HepG2 (cell line): ENCODE results near the gene PCBP4. TPM values are rescaled to one million over a fixed set of nuclear protein-coding genes. Genes with fewer than 3 reads are reported as not detected.

Experiments
- CHCHD3 ChIP-seq: sonication (generic); formaldehyde crosslinking; IDR thresholded peaks from 2 replicates; pipeline ENCODE4 v1.8.0; 2022; ENCODE audit warnings: mild to moderate bottlenecking, missing genetic modification reagents, moderate library complexity
- E2F5 ChIP-seq: sonication (generic); formaldehyde crosslinking; conservative IDR thresholded peaks from 2 replicates; pipeline ENCODE4 v1.4.0; 2020; ENCODE audit warnings: missing genetic modification reagents
- FOSL2 ChIP-seq: sonication (generic); formaldehyde crosslinking; IDR thresholded peaks from 2 replicates; pipeline ENCODE4 v1.4.0; 2020; ENCODE audit warnings: missing genetic modification reagents
- FOXA3 ChIP-seq: IDR thresholded peaks from 2 replicates; pipeline ENCODE4 v1.6.1; 2016; ENCODE audit warnings: missing genetic modification reagents, missing compliant biosample characterization
- KLF16 ChIP-seq, 2 experiments: sonication (generic) in 1 of 2; formaldehyde crosslinking in 1 of 2; IDR thresholded peaks; 2 replicates each; pipeline versions ENCODE4 v1.6.1 to v1.8.0; 2016 to 2023; ENCODE audit warnings: missing genetic modification reagents in 2 of 2, missing compliant biosample characterization in 1 of 2
- POLR2AphosphoS5 ChIP-seq: IDR thresholded peaks from 2 replicates; pipeline ENCODE4 v1.6.1; 2012; ENCODE audit warnings: low read depth, low read length
- SKIL ChIP-seq: sonication (generic); formaldehyde crosslinking; IDR thresholded peaks from 2 replicates; pipeline ENCODE4 v1.8.0; 2022; ENCODE audit warnings: missing genetic modification reagents, mild to moderate bottlenecking, moderate library complexity, borderline replicate concordance
- SMYD3 ChIP-seq: sonication (generic); formaldehyde crosslinking; IDR thresholded peaks from 2 replicates; pipeline ENCODE4 v1.8.1; 2023; ENCODE audit warnings: mild to moderate bottlenecking, missing genetic modification reagents
- XBP1 ChIP-seq: sonication (generic); formaldehyde crosslinking; IDR thresholded peaks from 2 replicates; pipeline ENCODE4 v1.5.0; 2020; ENCODE audit warnings: missing genetic modification reagents
- ZNF12 ChIP-seq: sonication (generic); formaldehyde crosslinking; IDR thresholded peaks from 2 replicates; pipeline ENCODE4 v1.5.0; 2020; ENCODE audit warnings: missing genetic modification reagents
- ZNF598 ChIP-seq: sonication (generic); formaldehyde crosslinking; IDR thresholded peaks from 2 replicates; pipeline ENCODE4 v1.5.1; 2020; ENCODE audit warnings: mild to moderate bottlenecking, missing genetic modification reagents, borderline replicate concordance
- ZSCAN22 ChIP-seq: sonication (generic); formaldehyde crosslinking; IDR thresholded peaks from 2 replicates; pipeline ENCODE4 v1.4.0; 2020; ENCODE audit warnings: mild to moderate bottlenecking, missing genetic modification reagents
- polyA plus RNA-seq, 8 experiments: library from polyadenylated mRNA; depleted of rRNA in 3 of 8; stranded (reverse) in 7 of 8; unstranded in 1 of 8; fragments of >200 nt; fragmentation: Illumina TruSeq in 4 of 8; extraction: Trizol in 4 of 8; gene quantifications; 2 replicates each; pipeline versions ENCODE4 v1.2.1 to v1.2.3, GENCODE V29; 2011 to 2016; ENCODE audit warnings: low read depth in 4 of 8, missing spikeins in 1 of 8, mixed read lengths in 1 of 8; ENCODE audit not compliant: insufficient read depth in 1 of 8
- total RNA-seq, 5 experiments: library from RNA; depleted of rRNA; stranded (reverse); fragments of >200 nt; fragmentation: Illumina TruSeq; extraction: Trizol; gene quantifications; 2 replicates each; pipeline ENCODE4 v1.2.3, GENCODE V29; 2016; ENCODE audit warnings: low read depth in 1 of 5
- TF ChIP-seq, protein P1 (sequence below): sonication (generic); formaldehyde crosslinking; IDR thresholded peaks from 2 replicates; pipeline ENCODE4 v1.4.0; 2020; ENCODE audit warnings: missing genetic modification reagents, borderline replicate concordance
- TF ChIP-seq, protein P2 (sequence below): sonication (generic); formaldehyde crosslinking; IDR thresholded peaks from one replicate; pipeline ENCODE4 v1.5.1; 2020; ENCODE audit warnings: mild to moderate bottlenecking, missing genetic modification reagents; ENCODE audit errors: not compliant biosample characterization

Gene PCBP4
- total and polyA plus RNA-seq, 2 of the 13 experiments (the other 11 are each of a cell fraction or from before 2014, with no cell fraction given) = 36.8 to 51.3 TPM

DNA sequence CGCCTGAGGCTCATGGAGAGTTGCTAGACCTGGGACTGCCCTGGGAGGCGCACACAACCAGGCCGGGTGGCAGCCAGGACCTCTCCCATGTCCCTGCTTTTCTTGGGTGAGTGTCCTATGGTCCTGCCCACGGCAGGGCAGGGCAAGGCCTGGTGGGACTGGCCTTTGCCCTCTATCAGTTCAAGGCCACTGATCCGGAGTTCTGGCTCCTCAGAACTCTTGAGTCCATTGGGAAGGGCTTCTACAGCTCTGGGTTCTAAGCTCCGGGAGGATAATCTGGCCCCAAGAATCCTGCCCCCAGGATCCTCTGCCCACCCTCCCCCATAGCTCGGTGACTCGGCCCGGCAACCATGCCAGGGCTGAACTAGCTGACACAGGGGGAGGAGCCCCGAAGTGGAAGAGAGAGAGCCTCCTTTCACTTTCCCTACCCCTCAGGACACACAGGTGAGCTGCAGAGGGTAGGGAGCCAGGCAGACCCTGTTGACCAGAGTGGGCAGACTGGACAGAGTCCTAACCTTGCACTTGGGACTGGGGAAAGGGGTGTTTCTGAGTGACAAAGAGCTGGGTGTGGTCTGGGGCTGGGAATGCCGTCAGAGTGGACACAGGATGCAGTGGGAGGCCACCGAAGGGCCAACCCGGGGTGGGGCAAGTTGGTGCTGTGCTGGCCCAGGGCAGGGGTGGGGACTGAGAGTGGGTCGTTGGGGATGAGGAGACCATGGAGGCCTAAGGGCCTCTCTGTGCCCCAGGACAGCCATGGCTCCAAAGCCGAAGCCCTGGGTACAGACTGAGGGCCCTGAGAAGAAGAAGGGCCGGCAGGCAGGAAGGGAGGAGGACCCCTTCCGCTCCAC, 24.4 kb downstream of the PCBP4 start (continued):
- peak; percentile 77 for TF ChIP-seq SKIL (CRISPR knock-in tag)
- peak; percentile 12; the same call in 1 of the 2 replicates for TF ChIP-seq ZNF598
- no peak for TF ChIP-seq XBP1 (CRISPR knock-in tag)
- TF ChIP-seq, protein P1, sequence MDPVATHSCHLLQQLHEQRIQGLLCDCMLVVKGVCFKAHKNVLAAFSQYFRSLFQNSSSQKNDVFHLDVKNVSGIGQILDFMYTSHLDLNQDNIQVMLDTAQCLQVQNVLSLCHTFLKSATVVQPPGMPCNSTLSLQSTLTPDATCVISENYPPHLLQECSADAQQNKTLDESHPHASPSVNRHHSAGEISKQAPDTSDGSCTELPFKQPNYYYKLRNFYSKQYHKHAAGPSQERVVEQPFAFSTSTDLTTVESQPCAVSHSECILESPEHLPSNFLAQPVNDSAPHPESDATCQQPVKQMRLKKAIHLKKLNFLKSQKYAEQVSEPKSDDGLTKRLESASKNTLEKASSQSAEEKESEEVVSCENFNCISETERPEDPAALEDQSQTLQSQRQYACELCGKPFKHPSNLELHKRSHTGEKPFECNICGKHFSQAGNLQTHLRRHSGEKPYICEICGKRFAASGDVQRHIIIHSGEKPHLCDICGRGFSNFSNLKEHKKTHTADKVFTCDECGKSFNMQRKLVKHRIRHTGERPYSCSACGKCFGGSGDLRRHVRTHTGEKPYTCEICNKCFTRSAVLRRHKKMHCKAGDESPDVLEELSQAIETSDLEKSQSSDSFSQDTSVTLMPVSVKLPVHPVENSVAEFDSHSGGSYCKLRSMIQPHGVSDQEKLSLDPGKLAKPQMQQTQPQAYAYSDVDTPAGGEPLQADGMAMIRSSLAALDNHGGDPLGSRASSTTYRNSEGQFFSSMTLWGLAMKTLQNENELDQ = 0 out of 2 replicates have a peak, but pooled peaks have one; percentile 7
- no peak for TF ChIP-seq FOSL2 (CRISPR knock-in tag)
- 0 out of 2 replicates have a peak, but pooled peaks have one; percentile 1 for TF ChIP-seq ZNF12 (CRISPR knock-in tag)
- TF ChIP-seq ZSCAN22 (CRISPR knock-in tag) = no peak
- peak; percentile 46; the same call in 1 of the 2 replicates for TF ChIP-seq FOXA3 (CRISPR knock-in tag)
- TF ChIP-seq KLF16 (CRISPR knock-in tag; IDR thresholded peaks at IDR 0.05) = no peak
- TF ChIP-seq E2F5 = no peak
- 0 out of 2 replicates have a peak, but pooled peaks have one; percentile 70 for TF ChIP-seq SMYD3 (CRISPR knock-in tag)
- 0 out of 2 replicates have a peak, but pooled peaks have one; percentile 34 for TF ChIP-seq CHCHD3 (CRISPR knock-in tag)
- TF ChIP-seq POLR2AphosphoS5 = peak; percentile 76
- TF ChIP-seq, protein P2, sequence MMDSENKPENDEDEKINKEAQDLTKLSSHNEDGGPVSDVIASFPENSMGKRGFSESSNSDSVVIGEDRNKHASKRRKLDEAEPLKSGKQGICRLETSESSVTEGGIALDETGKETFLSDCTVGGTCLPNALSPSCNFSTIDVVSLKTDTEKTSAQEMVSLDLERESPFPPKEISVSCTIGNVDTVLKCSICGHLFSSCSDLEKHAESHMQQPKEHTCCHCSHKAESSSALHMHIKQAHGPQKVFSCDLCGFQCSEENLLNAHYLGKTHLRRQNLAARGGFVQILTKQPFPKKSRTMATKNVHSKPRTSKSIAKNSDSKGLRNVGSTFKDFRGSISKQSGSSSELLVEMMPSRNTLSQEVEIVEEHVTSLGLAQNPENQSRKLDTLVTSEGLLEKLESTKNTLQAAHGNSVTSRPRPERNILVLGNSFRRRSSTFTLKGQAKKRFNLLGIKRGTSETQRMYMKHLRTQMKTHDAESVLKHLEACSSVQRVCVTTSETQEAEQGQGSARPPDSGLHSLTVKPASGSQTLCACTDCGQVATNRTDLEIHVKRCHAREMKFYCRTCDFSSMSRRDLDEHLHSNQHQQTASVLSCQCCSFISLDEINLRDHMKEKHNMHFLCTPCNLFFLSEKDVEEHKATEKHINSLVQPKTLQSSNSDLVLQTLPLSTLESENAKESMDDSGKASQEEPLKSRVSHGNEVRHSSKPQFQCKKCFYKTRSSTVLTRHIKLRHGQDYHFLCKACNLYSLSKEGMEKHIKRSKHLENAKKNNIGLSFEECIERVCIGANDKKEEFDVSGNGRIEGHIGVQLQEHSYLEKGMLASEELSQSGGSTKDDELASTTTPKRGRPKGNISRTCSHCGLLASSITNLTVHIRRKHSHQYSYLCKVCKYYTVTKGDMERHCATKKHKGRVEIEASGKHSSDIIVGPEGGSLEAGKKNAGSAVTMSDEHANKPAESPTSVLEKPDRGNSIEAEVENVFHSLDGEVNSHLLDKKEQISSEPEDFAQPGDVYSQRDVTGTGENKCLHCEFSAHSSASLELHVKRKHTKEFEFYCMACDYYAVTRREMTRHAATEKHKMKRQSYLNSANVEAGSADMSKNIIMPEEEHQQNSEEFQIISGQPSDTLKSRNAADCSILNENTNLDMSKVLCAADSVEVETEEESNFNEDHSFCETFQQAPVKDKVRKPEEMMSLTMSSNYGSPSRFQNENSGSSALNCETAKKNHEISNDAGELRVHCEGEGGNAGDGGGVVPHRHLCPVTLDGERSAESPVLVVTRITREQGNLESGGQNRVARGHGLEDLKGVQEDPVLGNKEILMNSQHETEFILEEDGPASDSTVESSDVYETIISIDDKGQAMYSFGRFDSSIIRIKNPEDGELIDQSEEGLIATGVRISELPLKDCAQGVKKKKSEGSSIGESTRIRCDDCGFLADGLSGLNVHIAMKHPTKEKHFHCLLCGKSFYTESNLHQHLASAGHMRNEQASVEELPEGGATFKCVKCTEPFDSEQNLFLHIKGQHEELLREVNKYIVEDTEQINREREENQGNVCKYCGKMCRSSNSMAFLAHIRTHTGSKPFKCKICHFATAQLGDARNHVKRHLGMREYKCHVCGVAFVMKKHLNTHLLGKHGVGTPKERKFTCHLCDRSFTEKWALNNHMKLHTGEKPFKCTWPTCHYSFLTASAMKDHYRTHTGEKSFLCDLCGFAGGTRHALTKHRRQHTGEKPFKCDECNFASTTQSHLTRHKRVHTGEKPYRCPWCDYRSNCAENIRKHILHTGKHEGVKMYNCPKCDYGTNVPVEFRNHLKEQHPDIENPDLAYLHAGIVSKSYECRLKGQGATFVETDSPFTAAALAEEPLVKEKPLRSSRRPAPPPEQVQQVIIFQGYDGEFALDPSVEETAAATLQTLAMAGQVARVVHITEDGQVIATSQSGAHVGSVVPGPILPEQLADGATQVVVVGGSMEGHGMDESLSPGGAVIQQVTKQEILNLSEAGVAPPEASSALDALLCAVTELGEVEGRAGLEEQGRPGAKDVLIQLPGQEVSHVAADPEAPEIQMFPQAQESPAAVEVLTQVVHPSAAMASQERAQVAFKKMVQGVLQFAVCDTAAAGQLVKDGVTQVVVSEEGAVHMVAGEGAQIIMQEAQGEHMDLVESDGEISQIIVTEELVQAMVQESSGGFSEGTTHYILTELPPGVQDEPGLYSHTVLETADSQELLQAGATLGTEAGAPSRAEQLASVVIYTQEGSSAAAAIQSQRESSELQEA (CRISPR knock-in tag) = peak; percentile 13
